CD14-positive monocyte (primary cell): Measurements from ENCODE around the gene SIRPA. TPM values are rescaled to one million over a fixed set of nuclear protein-coding genes. Genes with fewer than 3 reads are reported as not detected.

Experiments used
- DNase-seq, 3 donors: peaks; one replicate each; pipeline ENCODE4 v3.0.0-alpha.2; 2011 to 2022
- H2AFZ ChIP-seq: 2 replicates; pipeline ENCODE4 v1.6.0; 2012; ENCODE audit warnings: mild to moderate bottlenecking, low read depth, low read length, inconsistent platforms; ENCODE audit not compliant: insufficient read depth, poor library complexity, severe bottlenecking
- H3K27ac ChIP-seq, 2 donors: 1 replicate in 1 of 2; 2 replicates in 1 of 2; pipeline ENCODE4 v1.5.1; 2012 to 2013; ENCODE audit warnings: low read length in 2 of 2, control low read depth in 1 of 2, inconsistent platforms in 1 of 2, low read depth in 1 of 2, mild to moderate bottlenecking in 1 of 2
- H3K27me3 ChIP-seq, 2 donors: one replicate each; pipeline versions ENCODE4 v1.6.0 to v1.6.1; 2011 to 2013; ENCODE audit warnings: low read length in 2 of 2; ENCODE audit not compliant: control insufficient read depth in 2 of 2, insufficient read depth in 2 of 2
- H3K36me3 ChIP-seq, 2 donors: replicated peaks in 1 of 2; 1 replicate in 1 of 2; 2 replicates in 1 of 2; pipeline versions ENCODE4 v1.5.1 to v1.6.1; 2012 to 2013; ENCODE audit warnings: low read length in 2 of 2, control low read depth in 1 of 2, inconsistent platforms in 1 of 2, mild to moderate bottlenecking in 1 of 2; ENCODE audit not compliant: insufficient read depth in 2 of 2, control insufficient read depth in 1 of 2
- H3K4me1 ChIP-seq, 2 donors: 1 replicate in 1 of 2; 2 replicates in 1 of 2; pipeline versions ENCODE4 v1.5.1 to v1.6.1; 2012 to 2013; ENCODE audit warnings: low read length in 2 of 2, control low read depth in 1 of 2, inconsistent platforms in 1 of 2, mild to moderate bottlenecking in 1 of 2, moderate library complexity in 1 of 2; ENCODE audit not compliant: insufficient read depth in 2 of 2, control insufficient read depth in 1 of 2
- H3K4me2 ChIP-seq: replicated peaks from 2 replicates; pipeline ENCODE3; 2012; ENCODE audit warnings: low read length, moderate library complexity, mild to moderate bottlenecking; ENCODE audit not compliant: poor library complexity, severe bottlenecking; ENCODE audit errors: extremely low read depth
- H3K4me3 ChIP-seq, 3 experiments: fragments of 200-600 bp in 1 of 3; sonication (generic) in 1 of 3; replicated peaks in 1 of 3; 1 replicate in 2 of 3; 2 replicates in 1 of 3; pipeline ENCODE4 v1.5.1; 2011 to 2013; ENCODE audit warnings: low read length in 3 of 3, mild to moderate bottlenecking in 3 of 3, control low read depth in 2 of 3, low read depth in 2 of 3, inconsistent platforms in 1 of 3, moderate library complexity in 1 of 3
- H3K79me2 ChIP-seq: 2 replicates; pipeline ENCODE4 v1.6.0; 2012; ENCODE audit warnings: mild to moderate bottlenecking, control low read depth, inconsistent platforms, low read length, moderate library complexity; ENCODE audit not compliant: insufficient read depth
- H3K9ac ChIP-seq: 2 replicates; pipeline ENCODE4 v1.6.0; 2017; ENCODE audit warnings: low read length, mild to moderate bottlenecking; ENCODE audit not compliant: insufficient read depth, poor library complexity, severe bottlenecking
- H3K9me3 ChIP-seq, 2 donors: replicated peaks in 1 of 2; 1 replicate in 1 of 2; 2 replicates in 1 of 2; pipeline versions ENCODE4 v1.5.1 to v1.6.1; 2012 to 2013; ENCODE audit warnings: low read length in 2 of 2, control low read depth in 1 of 2; ENCODE audit not compliant: control insufficient read depth in 1 of 2, insufficient read depth in 1 of 2
- H4K20me1 ChIP-seq: 2 replicates; pipeline ENCODE4 v1.6.0; 2012; ENCODE audit warnings: mild to moderate bottlenecking, low read length, control low read depth, moderate library complexity; ENCODE audit not compliant: insufficient read depth
- H3K27ac Mint-ChIP-seq, 7 donors: one replicate each; pipeline ENCODE4 v1.8.0; 2020; ENCODE audit warnings: mild to moderate bottlenecking in 7 of 7, mixed read lengths in 7 of 7, moderate library complexity in 6 of 7, inconsistent platforms in 2 of 7
- H3K27me3 Mint-ChIP-seq, 3 donors: one replicate each; pipeline ENCODE4 v1.8.0; 2021 to 2022; ENCODE audit warnings: low read depth in 3 of 3, mild to moderate bottlenecking in 3 of 3, mixed read lengths in 3 of 3, moderate library complexity in 3 of 3, inconsistent platforms in 1 of 3
- H3K36me3 Mint-ChIP-seq, 2 donors: one replicate each; pipeline ENCODE4 v1.8.0; 2020; ENCODE audit warnings: mixed read lengths in 2 of 2, inconsistent platforms in 1 of 2, mild to moderate bottlenecking in 1 of 2
- H3K4me1 Mint-ChIP-seq: one replicate; pipeline ENCODE4 v1.8.0; 2020; ENCODE audit warnings: mild to moderate bottlenecking, mixed read lengths
- H3K4me3 Mint-ChIP-seq, 2 donors: one replicate each; pipeline ENCODE4 v1.8.0; 2020; ENCODE audit warnings: mild to moderate bottlenecking in 2 of 2, mixed read lengths in 2 of 2, moderate library complexity in 1 of 2
- H3K9me3 Mint-ChIP-seq, 7 donors: one replicate each; pipeline ENCODE4 v1.8.0; 2020 to 2022; ENCODE audit warnings: mixed read lengths in 7 of 7, mild to moderate bottlenecking in 6 of 7, moderate library complexity in 6 of 7, inconsistent platforms in 2 of 7
- WGBS: methylation state at CpG from one replicate; pipeline ENCODE4 v1.1.5; 2013; ENCODE audit warnings: missing lambda C conversion rate; ENCODE audit not compliant: insufficient coverage; 5-methylcytosine and 5-hydroxymethylcytosine counted together
- intact Hi-C, 2 donors: fragments of 100-400 bp; cut with micrococcal nuclease; formaldehyde crosslinking; loops; one replicate each; pipeline versions ENCODE4 v1.15.0 to v1.15.1; 2023
- polyA plus RNA-seq, 3 donors: library from polyadenylated mRNA; depleted of rRNA in 1 of 3; unstranded in 2 of 3; stranded (reverse) in 1 of 3; fragments of 300-500 nt in 2 of 3; fragments of >200 nt in 1 of 3; fragmentation: Illumina TruSeq in 2 of 3; gene quantifications; 1 replicate in 2 of 3; 2 replicates in 1 of 3; pipeline ENCODE4 v1.2.3, GENCODE V29; 2012 to 2021
- TF ChIP-seq, protein P1 (sequence below): fragments of 200-600 bp; IDR thresholded peaks from one replicate; pipeline ENCODE4 v1.8.0; 2022; ENCODE audit warnings: antibody characterized with exemption, mild to moderate bottlenecking

The SIRPA gene
- polyA plus RNA-seq, 3 donors: 28.4 to 126 (median 58.3) TPM

DNA sequence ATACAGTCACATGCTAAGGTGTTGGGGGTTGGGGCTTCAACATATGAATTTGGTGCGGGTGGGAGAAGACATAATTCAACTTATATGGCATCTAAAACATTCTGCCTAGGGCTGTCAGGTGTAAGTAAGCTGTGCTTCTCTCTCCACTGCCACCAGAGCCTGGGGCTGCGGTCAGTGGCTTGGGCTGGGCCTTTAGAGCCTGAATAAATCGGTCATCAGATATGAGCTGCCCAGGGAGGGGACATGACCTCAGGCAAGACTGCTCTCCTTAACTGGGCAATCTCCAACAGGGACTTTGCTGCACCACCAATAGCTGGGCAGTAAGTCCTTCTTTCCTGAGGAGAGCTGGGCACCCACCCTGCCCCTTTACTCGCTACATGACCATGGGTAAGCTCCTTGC, 24.9 kb upstream of the SIRPA start:
- peaks cover 81 to 86% of the 10 kb centered on the region in 2 donors for H3K4me1 ChIP-seq
- H3K79me2 ChIP-seq: no peaks in the 10 kb centered on the region
- no peak overlapping the region for H2AFZ ChIP-seq
- no peaks in the 10 kb centered on the region for H3K27me3 ChIP-seq
- peak overlapping the region; percentile 87 to 96 (median 91) for H3K27ac Mint-ChIP-seq
- TF ChIP-seq, protein P1, sequence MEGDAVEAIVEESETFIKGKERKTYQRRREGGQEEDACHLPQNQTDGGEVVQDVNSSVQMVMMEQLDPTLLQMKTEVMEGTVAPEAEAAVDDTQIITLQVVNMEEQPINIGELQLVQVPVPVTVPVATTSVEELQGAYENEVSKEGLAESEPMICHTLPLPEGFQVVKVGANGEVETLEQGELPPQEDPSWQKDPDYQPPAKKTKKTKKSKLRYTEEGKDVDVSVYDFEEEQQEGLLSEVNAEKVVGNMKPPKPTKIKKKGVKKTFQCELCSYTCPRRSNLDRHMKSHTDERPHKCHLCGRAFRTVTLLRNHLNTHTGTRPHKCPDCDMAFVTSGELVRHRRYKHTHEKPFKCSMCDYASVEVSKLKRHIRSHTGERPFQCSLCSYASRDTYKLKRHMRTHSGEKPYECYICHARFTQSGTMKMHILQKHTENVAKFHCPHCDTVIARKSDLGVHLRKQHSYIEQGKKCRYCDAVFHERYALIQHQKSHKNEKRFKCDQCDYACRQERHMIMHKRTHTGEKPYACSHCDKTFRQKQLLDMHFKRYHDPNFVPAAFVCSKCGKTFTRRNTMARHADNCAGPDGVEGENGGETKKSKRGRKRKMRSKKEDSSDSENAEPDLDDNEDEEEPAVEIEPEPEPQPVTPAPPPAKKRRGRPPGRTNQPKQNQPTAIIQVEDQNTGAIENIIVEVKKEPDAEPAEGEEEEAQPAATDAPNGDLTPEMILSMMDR: no peak
- 82% methylated on average over 2 of the region's 4 CpGs for WGBS
- intact Hi-C loops: loop anchor here (1.0 to 5.0 kb wide), 2 partner anchors 68 kb away; no protein-coding TSS in a partner anchor
- H3K9me3 ChIP-seq: peaks cover 0 to 6% of the 10 kb centered on the region in 2 donors
- peaks cover 5 to 6% of the 10 kb centered on the region in 2 donors for H3K36me3 Mint-ChIP-seq
- no peaks in the 10 kb centered on the region for H4K20me1 ChIP-seq
- H3K27ac ChIP-seq: peak overlapping the region; percentile 37 to 83
- H3K4me1 Mint-ChIP-seq: peaks cover 82% of the 10 kb centered on the region
- peak in 1 of 3 donors; percentile 19 for DNase-seq
- no peak overlapping the region for H3K9ac ChIP-seq
- H3K4me3 ChIP-seq: peak overlapping the region in 1 of 3 experiments; percentile 17
- H3K4me3 Mint-ChIP-seq: no peak overlapping the region
- H3K9me3 Mint-ChIP-seq: peaks cover 2 to 12% (median 6%) of the 10 kb centered on the region in 7 donors
- no peaks in the 10 kb centered on the region for H3K36me3 ChIP-seq
- H3K4me2 ChIP-seq: peak overlapping the region; percentile 27
- H3K27me3 Mint-ChIP-seq: peaks cover 0 to 5% (median 3%) of the 10 kb centered on the region in 3 donors

DNA sequence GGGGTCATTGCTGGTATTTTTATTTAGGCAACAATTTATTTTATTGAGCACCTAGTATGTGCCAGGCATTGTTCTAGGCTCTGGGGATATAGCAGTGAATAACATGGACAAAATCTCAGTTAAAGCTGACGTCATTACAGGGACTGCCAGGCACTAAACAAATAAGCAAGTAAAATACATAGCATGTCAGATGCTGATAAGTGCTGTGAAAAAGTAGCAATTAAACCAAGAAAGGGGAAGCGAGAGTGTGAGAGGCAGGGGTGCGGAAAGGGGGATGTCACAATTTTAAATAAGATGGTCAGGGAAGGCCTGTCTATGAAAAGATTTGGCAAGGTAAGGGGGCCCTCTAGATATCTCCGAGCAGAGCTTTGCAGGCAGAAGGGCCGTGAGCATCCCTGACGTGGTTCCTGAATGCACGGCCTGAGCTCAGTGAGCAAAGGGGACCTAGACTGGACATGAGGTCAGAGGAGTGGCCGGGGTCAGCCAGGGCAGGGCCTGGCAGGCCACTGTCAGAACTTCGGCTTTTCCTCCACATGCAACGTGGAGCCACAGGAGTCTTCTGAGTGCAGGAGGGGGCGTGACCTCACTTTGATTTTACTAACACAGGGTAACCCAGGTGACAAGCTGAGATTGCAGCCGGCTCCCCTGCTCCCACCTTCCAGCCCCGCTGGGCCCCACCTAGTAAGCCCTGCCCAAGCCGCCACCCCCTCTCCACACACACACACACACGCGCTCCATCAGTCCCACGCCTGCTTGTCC, 24.2 kb upstream of the SIRPA start:
- Mint-ChIP-seq H3K27ac (peak overlapping the region; percentile 87 to 96 (median 91)), H3K4me1 (peaks cover 87% of the 10 kb centered on the region), H3K4me3 (peak overlapping the region; percentile 6 to 35), H3K9me3 (peaks cover 2 to 12% (median 6%) of the 10 kb centered on the region in 7 donors), H3K36me3 (peaks cover 5 to 6% of the 10 kb centered on the region in 2 donors), H3K27me3 (peaks cover 0 to 5% (median 3%) of the 10 kb centered on the region in 3 donors)
- 11% methylated on average over 12 of the region's 17 CpGs for WGBS
- peak overlapping the region; percentile 56 for H3K9ac ChIP-seq
- H3K36me3 ChIP-seq: no peaks in the 10 kb centered on the region
- TF ChIP-seq, protein P1: no peak
- peak overlapping the region; percentile 58 to 83 for H3K27ac ChIP-seq
- H3K79me2 ChIP-seq: no peaks in the 10 kb centered on the region
- peak; percentile 85 to 87 (median 87) for DNase-seq
- no peak overlapping the region for H2AFZ ChIP-seq
- H3K4me3 ChIP-seq: peak overlapping the region in 1 of 3 experiments; percentile 17
- peaks cover 0 to 6% of the 10 kb centered on the region in 2 donors for H3K9me3 ChIP-seq
- peaks cover 88 to 92% of the 10 kb centered on the region in 2 donors for H3K4me1 ChIP-seq
- intact Hi-C loops: loop anchor here (1.0 to 5.0 kb wide), 2 partner anchors 69 kb away; no protein-coding TSS in a partner anchor
- no peaks in the 10 kb centered on the region for H3K27me3 ChIP-seq
- no peaks in the 10 kb centered on the region for H4K20me1 ChIP-seq
- peak overlapping the region; percentile 27 for H3K4me2 ChIP-seq
